ENCODE results near the gene RNU6-9. TPM values are rescaled to one million over a fixed set of nuclear protein-coding genes. Genes with fewer than 3 reads are reported as not detected.

RNU6-9 gene
- total RNA-seq, 1 experiment from 2014 or later = not detected

GRCh38 chr19:918481-919198 is 25.4 kb downstream of the RNU6-9 start:
- DNase-seq (ENCODE audit: low read depth) = no peak

- peak; percentile 52 for DNase-seq (ENCODE audit: low read depth)
Measured at GRCh38 chr19:919199-920050, 26.1 kb downstream of the RNU6-9 start.

GRCh38 chr19:920051-920864 is 27.0 kb downstream of the RNU6-9 start:
- DNase-seq (ENCODE audit: low read depth) = peak; percentile 54

- no peak for DNase-seq (ENCODE audit: low read depth)
Measured at GRCh38 chr19:924553-925086, 31.3 kb downstream of the RNU6-9 start.

GRCh38 chr19:925087-925525 is 31.8 kb downstream of the RNU6-9 start:
- peak; percentile 62 for DNase-seq (ENCODE audit: low read depth)

- DNase-seq (ENCODE audit: low read depth) = peak; percentile 85
Measured at GRCh38 chr19:925526-926322, 32.4 kb downstream of the RNU6-9 start, which contains the start of gene ARID3A. ARID3A (plus strand) TSS chr19:926035; CDS start chr19:929529, 3,494 bp downstream.

- DNase-seq (ENCODE audit: low read depth) = no peak
Measured at GRCh38 chr19:926323-926588, 33.0 kb downstream of the RNU6-9 start.

- peak; percentile 63 for DNase-seq (ENCODE audit: low read depth)
Measured at GRCh38 chr19:926589-927350, 33.5 kb downstream of the RNU6-9 start.

GRCh38 chr19:927351-927779 is 34.1 kb downstream of the RNU6-9 start:
- DNase-seq (ENCODE audit: low read depth) = no peak

- no peak for DNase-seq (ENCODE audit: low read depth)
Measured at GRCh38 chr19:927780-928401, 34.6 kb downstream of the RNU6-9 start.

GRCh38 chr19:928471-929202 is 35.4 kb downstream of the RNU6-9 start:
- no peak for DNase-seq (ENCODE audit: low read depth)

GRCh38 chr19:929203-929890 is 36.1 kb downstream of the RNU6-9 start:
- no peak for DNase-seq (ENCODE audit: low read depth)

GRCh38 chr19:929891-930258 is 36.6 kb downstream of the RNU6-9 start:
- no peak for DNase-seq (ENCODE audit: low read depth)

GRCh38 chr19:931860-932647 is 38.8 kb downstream of the RNU6-9 start:
- DNase-seq (ENCODE audit: low read depth) = no peak

GRCh38 chr19:932648-933552 is 39.6 kb downstream of the RNU6-9 start:
- peak; percentile 86 for DNase-seq (ENCODE audit: low read depth)

- DNase-seq (ENCODE audit: low read depth) = no peak
Measured at GRCh38 chr19:933553-933882, 40.2 kb downstream of the RNU6-9 start.

Data from Daoy (cell line).